PFSK-1 (cell line): ENCODE data around the gene ACTG1.

Experiments
- FOXP2 ChIP-seq: optimal IDR thresholded peaks from 2 replicates; pipeline ENCODE3; 2011; ENCODE audit warnings: borderline replicate concordance, control low read depth, inconsistent platforms; ENCODE audit not compliant: insufficient read depth; ENCODE audit errors: extremely low read length, extremely low read depth
- POLR2AphosphoS5 ChIP-seq: IDR thresholded peaks from 2 replicates; pipeline ENCODE4 v1.6.1; 2012; ENCODE audit warnings: low read depth, mild to moderate bottlenecking, control low read depth, low read length, moderate library complexity
- REST ChIP-seq, 2 experiments: IDR thresholded peaks; 2 replicates each; pipeline versions ENCODE4 v1.6.1 to v1.8.0; 2011 to 2012; ENCODE audit warnings: low read depth in 2 of 2, low read length in 2 of 2, control low read depth in 1 of 2, inconsistent platforms in 1 of 2, mild to moderate bottlenecking in 1 of 2, moderate library complexity in 1 of 2; ENCODE audit not compliant: insufficient read depth in 1 of 2
- SIN3A ChIP-seq: IDR thresholded peaks from 2 replicates; pipeline ENCODE4 v1.6.1; 2012; ENCODE audit warnings: mild to moderate bottlenecking, low read length, moderate library complexity, borderline replicate concordance; ENCODE audit not compliant: insufficient read depth
- TAF1 ChIP-seq: IDR thresholded peaks from 2 replicates; pipeline ENCODE4 v1.6.1; 2012; ENCODE audit warnings: low read length, control low read depth, borderline replicate concordance; ENCODE audit not compliant: insufficient read depth

The ACTG1 gene

DNA sequence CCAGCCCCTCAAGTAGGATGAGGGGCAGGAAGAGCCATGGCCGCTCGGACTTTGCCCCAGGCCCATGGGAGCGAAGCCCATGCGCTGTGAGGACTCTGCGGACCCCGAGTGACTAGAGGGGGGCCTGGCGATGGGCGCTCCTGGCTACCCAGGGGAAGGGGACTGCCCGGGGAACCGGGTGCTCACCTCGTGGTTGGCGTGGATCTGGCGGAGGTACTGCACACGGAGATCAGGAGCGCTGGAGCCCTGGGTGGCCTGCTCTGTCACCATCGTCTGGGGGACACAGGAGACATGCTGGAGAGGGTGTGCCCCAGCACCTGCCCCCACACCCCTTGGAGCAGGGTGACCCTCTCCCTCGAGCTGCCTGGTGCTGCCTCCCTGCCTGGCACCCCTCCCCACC is 28.5 kb upstream of the ACTG1 start:
- TF ChIP-seq SIN3A (no peak), FOXP2 (no peak), POLR2AphosphoS5 (no peak), REST (IDR thresholded peaks at IDR 0.05; ENCODE audit: insufficient read depth in 1 of 2, low read depth in 2 of 2, low read length in 2 of 2) (no peak), TAF1 (no peak)

- TF ChIP-seq TAF1 (no peak), FOXP2 (no peak), POLR2AphosphoS5 (no peak), SIN3A (no peak)
These were observed 28.1 kb upstream of the ACTG1 start for GRCh38 chr17:81540676-81541027.

DNA sequence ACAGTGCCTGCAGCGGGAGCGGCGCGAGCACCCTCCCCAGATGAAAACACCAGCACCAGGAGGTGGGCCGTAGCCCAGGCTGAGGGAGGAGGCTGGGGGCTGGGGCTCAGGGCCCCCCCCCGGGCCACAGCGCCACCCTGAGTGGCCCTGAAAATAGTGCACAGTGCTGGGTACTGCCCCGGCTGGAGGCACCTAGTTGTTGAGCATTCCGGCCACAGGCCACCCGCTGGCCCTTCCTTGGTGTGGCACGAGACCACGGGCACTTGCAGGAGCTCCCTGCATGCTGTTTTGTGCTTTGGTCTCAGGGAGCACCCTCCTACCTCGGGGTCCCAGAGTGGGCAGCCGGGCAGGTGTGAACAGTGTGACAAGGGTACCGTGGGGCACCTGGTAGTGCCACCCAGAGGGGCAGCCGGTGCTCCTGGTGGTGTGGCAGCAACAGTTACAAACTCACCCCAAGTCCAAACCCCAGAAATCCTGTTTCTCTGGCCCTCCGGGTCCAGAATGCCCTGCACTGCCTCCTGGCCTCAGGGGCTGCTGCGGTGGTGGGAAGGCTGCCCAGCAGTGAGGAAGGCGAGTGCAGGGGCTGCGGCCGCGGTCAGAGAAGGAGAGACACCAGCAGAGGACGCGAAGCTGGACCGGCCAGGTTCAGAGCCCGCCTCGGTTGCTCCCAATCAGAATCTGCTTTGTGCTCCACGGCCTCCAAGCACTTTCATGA is 27.5 kb upstream of the ACTG1 start:
- TF ChIP-seq REST (IDR thresholded peaks at IDR 0.05; ENCODE audit: insufficient read depth in 1 of 2, low read depth in 2 of 2, low read length in 2 of 2): no peak
- no peak for TF ChIP-seq FOXP2
- TF ChIP-seq TAF1: no peak
- no peak for TF ChIP-seq POLR2AphosphoS5
- no peak for TF ChIP-seq SIN3A

DNA sequence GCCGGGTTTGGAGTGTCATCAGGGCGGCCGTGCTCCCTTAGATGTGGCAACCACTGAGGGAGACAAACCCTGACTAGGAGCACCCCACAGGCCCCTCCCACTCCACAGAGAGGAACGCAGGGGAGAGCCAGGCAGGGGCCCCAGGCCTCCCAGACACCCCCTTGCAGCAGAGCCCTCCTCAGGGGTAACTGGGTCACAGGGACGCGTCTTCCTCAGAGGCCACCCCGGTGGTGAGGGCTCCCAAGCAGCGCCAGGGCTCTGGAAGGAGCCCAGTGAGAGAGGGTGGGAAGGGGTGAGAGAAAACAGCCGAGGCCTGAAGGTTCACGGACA is 26.9 kb upstream of the ACTG1 start:
- TF ChIP-seq TAF1 (no peak), FOXP2 (no peak), POLR2AphosphoS5 (no peak), SIN3A (no peak), REST (IDR thresholded peaks at IDR 0.05; ENCODE audit: insufficient read depth in 1 of 2, low read depth in 2 of 2, low read length in 2 of 2) (no peak)

DNA sequence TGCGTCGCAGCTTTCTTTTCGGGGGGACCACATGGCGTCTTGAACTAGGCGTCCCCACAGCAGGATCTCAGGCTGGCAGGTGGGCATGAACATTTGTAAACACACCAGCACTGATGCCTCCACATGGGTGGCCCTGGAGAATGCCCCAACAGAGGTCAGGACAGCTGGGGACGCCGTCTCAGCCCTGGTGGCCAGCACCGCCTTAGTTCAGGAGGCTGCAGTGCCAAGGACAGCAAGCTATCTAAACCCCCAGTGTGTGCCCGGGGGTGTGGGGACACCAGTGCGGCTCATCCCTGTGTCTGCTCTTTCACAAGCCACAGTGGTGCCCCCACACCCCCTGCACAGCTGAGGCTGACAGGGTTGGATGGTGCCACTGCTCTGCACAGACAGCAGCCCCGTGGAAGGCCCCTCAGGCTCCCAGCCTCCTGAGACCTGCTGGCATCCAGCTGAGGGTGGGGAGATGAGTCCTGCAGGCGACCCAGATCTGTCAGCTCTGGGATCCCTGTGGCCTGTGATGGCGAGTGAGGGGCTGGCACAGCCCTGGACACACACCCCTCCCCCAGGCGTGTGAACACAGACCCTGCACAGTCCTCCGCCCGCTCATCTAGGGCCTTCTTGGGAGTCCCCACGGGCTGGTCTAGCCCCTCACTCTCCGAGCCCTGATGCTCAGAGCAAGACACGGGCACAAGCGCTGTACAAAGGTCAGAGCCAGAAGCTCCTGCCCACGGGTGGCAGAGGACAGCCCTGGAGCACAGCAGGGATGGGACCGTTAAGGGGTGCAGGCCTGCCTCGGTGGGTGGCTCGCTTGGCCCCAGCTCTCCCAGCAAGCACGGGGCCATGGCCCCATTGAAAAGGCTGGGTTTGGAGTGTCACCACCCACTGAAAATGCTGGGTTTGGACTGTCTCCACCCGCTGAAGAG is 26.3 kb upstream of the ACTG1 start:
- TF ChIP-seq REST (IDR thresholded peaks at IDR 0.05; ENCODE audit: insufficient read depth in 1 of 2, low read depth in 2 of 2, low read length in 2 of 2): no peak
